ENCODE measurements around the gene CCDC158.

CCDC158 gene

DNA sequence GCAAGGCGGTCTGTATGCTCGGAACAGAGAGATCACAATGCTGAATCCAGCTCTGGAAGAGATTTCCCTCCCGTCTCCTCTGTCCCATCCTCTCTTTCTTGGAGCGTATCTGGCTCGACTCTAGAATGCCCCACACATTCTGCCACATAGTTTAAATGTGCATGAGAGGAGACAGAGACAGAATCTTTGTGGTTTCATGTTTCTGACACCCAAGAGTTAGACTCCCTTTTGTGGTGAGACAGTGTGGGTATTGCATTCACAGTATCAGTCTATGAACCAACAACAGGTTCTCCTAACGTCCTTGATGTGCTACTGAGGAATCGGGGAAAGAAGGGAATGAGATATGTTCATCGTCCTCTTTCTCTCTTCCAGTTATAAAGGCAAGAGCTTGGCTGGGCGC lies 144.1 kb downstream of the CCDC158 start:
- no peak overlapping the region for H3K18ac ChIP-seq (ENCODE audit: low read length)
- H2BK12ac ChIP-seq (ENCODE audit: low read length), result no peak overlapping the region
- H3K14ac ChIP-seq (ENCODE audit: low read length), result no peak overlapping the region
- no peak overlapping the region for H3K27ac ChIP-seq (replicated peaks; ENCODE audit: low read length)
- H2AFZ ChIP-seq (ENCODE audit: low read length), result no peak overlapping the region
- no peak for DNase-seq (ENCODE audit: low spot score)
- H4K91ac ChIP-seq (ENCODE audit: low read depth, low read length, poor library complexity), result no peak overlapping the region
- no peaks in the 10 kb centered on the region for H3K79me1 ChIP-seq (ENCODE audit: low read depth, low read length)
- no peaks in the 10 kb centered on the region for H3K9me3 ChIP-seq (replicated peaks in 1 of 2; ENCODE audit: control insufficient read depth in 2 of 2, insufficient read depth in 1 of 2, low read depth in 1 of 2, low read length in 2 of 2)
- no peak overlapping the region for H4K8ac ChIP-seq (ENCODE audit: low read depth, low read length)
- H3K4ac ChIP-seq (ENCODE audit: low read length), result no peak overlapping the region
- H3K4me1 ChIP-seq (ENCODE audit: control insufficient read depth in 2 of 2, insufficient read depth in 1 of 2, low read depth in 1 of 2, low read length in 2 of 2), result peaks cover 6 to 10% of the 10 kb centered on the region in 2 donors
- no peaks in the 10 kb centered on the region for H3K27me3 ChIP-seq (ENCODE audit: control insufficient read depth in 3 of 3, insufficient read depth in 3 of 3, low read depth in 1 of 3, low read length in 3 of 3)
- H3K4me2 ChIP-seq (ENCODE audit: insufficient read depth, low read length, poor library complexity, severe bottlenecking), result no peak overlapping the region
- H3K9ac ChIP-seq (ENCODE audit: low read depth, low read length, poor library complexity), result no peak overlapping the region
- no peak overlapping the region for H2BK120ac ChIP-seq (ENCODE audit: low read depth, low read length)
- H3K36me3 ChIP-seq (replicated peaks in 1 of 2; ENCODE audit: control insufficient read depth in 2 of 2, insufficient read depth in 2 of 2, low read length in 2 of 2), result no peaks in the 10 kb centered on the region
- no peak overlapping the region for H2BK5ac ChIP-seq (ENCODE audit: low read length)
- H2AK5ac ChIP-seq (ENCODE audit: low read depth, low read length), result no peak overlapping the region
- no peak overlapping the region for H2BK15ac ChIP-seq (ENCODE audit: low read length)
- H3K23ac ChIP-seq (ENCODE audit: low read depth, low read length, poor library complexity), result no peak overlapping the region
- WGBS, 2 donors (ENCODE audit: extremely low coverage in 2 of 2, insufficient read length in 2 of 2, insufficient replicate concordance in 1 of 2), result no CpG with 5 or more reads among the region's 9 CpGs
- H3K4me3 ChIP-seq (ENCODE audit: low read length in 2 of 2), result no peak overlapping the region

DNA sequence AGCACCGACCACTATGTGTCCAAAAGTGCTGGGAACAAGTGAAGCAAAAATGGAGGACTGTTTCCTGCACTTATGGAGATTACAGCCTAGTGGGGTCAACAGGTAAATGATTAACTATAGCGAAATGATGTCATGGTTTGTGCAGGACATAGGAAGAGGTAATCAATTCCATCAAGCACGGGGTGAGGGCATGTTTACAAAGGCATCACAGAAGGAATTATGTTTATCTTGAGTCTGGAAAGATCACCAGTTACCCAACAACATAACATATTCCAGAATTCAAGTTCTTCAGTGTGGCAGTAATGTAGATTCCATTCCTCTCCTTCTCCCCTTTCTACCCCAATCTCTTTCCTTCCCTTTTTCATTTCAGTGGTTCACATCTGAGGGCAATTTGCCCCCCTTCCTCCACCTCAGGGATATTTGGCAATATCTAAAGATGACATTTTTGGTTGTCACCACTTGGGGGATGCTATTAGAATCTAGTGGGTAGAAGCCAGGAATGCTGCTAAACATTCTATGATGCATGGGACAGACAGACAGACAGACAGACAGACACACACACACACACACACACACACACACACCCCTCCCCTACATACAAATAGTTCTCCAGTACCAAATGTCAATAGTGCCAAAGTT lies 145.3 kb downstream of the CCDC158 start:
- Histone ChIP-seq H3K79me1 (ENCODE audit: low read depth, low read length) (no peaks in the 10 kb centered on the region), H2AFZ (ENCODE audit: low read length) (no peak overlapping the region), H2BK120ac (ENCODE audit: low read depth, low read length) (no peak overlapping the region), H2BK5ac (ENCODE audit: low read length) (no peak overlapping the region), H3K4me3 (ENCODE audit: low read length in 2 of 2) (no peak overlapping the region), H3K18ac (ENCODE audit: low read length) (no peak overlapping the region), H3K4me1 (ENCODE audit: control insufficient read depth in 2 of 2, insufficient read depth in 1 of 2, low read depth in 1 of 2, low read length in 2 of 2) (peaks cover 4 to 6% of the 10 kb centered on the region in 2 donors), H3K4ac (ENCODE audit: low read length) (no peak overlapping the region), H2AK5ac (ENCODE audit: low read depth, low read length) (no peak overlapping the region), H3K14ac (ENCODE audit: low read length) (no peak overlapping the region), H4K91ac (ENCODE audit: low read depth, low read length, poor library complexity) (no peak overlapping the region), H4K8ac (ENCODE audit: low read depth, low read length) (no peak overlapping the region), H3K27ac (replicated peaks; ENCODE audit: low read length) (no peak overlapping the region), H3K9me3 (replicated peaks in 1 of 2; ENCODE audit: control insufficient read depth in 2 of 2, insufficient read depth in 1 of 2, low read depth in 1 of 2, low read length in 2 of 2) (no peaks in the 10 kb centered on the region), H3K27me3 (ENCODE audit: control insufficient read depth in 3 of 3, insufficient read depth in 3 of 3, low read depth in 1 of 3, low read length in 3 of 3) (no peaks in the 10 kb centered on the region), H2BK12ac (ENCODE audit: low read length) (no peak overlapping the region), H3K9ac (ENCODE audit: low read depth, low read length, poor library complexity) (no peak overlapping the region), H3K36me3 (replicated peaks in 1 of 2; ENCODE audit: control insufficient read depth in 2 of 2, insufficient read depth in 2 of 2, low read length in 2 of 2) (no peaks in the 10 kb centered on the region), H3K4me2 (ENCODE audit: insufficient read depth, low read length, poor library complexity, severe bottlenecking) (no peak overlapping the region), H3K23ac (ENCODE audit: low read depth, low read length, poor library complexity) (no peak overlapping the region), H2BK15ac (ENCODE audit: low read length) (no peak overlapping the region)
- no CpG with 5 or more reads among the region's 3 CpGs for WGBS, 2 donors (ENCODE audit: extremely low coverage in 2 of 2, insufficient read length in 2 of 2, insufficient replicate concordance in 1 of 2)
- no peak for DNase-seq (ENCODE audit: low spot score)

- Histone ChIP-seq H2BK12ac (ENCODE audit: low read length) (no peak overlapping the region), H3K18ac (ENCODE audit: low read length) (no peak overlapping the region), H3K4me3 (ENCODE audit: low read length in 2 of 2) (no peak overlapping the region), H3K9ac (ENCODE audit: low read depth, low read length, poor library complexity) (no peak overlapping the region), H3K23ac (ENCODE audit: low read depth, low read length, poor library complexity) (no peak overlapping the region), H4K91ac (ENCODE audit: low read depth, low read length, poor library complexity) (no peak overlapping the region), H2BK5ac (ENCODE audit: low read length) (no peak overlapping the region), H3K9me3 (replicated peaks in 1 of 2; ENCODE audit: control insufficient read depth in 2 of 2, insufficient read depth in 1 of 2, low read depth in 1 of 2, low read length in 2 of 2) (no peaks in the 10 kb centered on the region), H2BK15ac (ENCODE audit: low read length) (no peak overlapping the region), H4K8ac (ENCODE audit: low read depth, low read length) (no peak overlapping the region), H2BK120ac (ENCODE audit: low read depth, low read length) (no peak overlapping the region), H3K27me3 (ENCODE audit: control insufficient read depth in 3 of 3, insufficient read depth in 3 of 3, low read depth in 1 of 3, low read length in 3 of 3) (no peaks in the 10 kb centered on the region), H3K14ac (ENCODE audit: low read length) (no peak overlapping the region), H2AK5ac (ENCODE audit: low read depth, low read length) (no peak overlapping the region), H3K4me1 (ENCODE audit: control insufficient read depth in 2 of 2, insufficient read depth in 1 of 2, low read depth in 1 of 2, low read length in 2 of 2) (no peaks in the 10 kb centered on the region), H3K36me3 (replicated peaks in 1 of 2; ENCODE audit: control insufficient read depth in 2 of 2, insufficient read depth in 2 of 2, low read length in 2 of 2) (no peaks in the 10 kb centered on the region), H2AFZ (ENCODE audit: low read length) (no peak overlapping the region), H3K4ac (ENCODE audit: low read length) (no peak overlapping the region), H3K27ac (replicated peaks; ENCODE audit: low read length) (no peak overlapping the region), H3K79me1 (ENCODE audit: low read depth, low read length) (no peaks in the 10 kb centered on the region), H3K4me2 (ENCODE audit: insufficient read depth, low read length, poor library complexity, severe bottlenecking) (no peak overlapping the region)
- DNase-seq (ENCODE audit: low spot score), result no peak
- WGBS, 2 donors (ENCODE audit: extremely low coverage in 2 of 2, insufficient read length in 2 of 2, insufficient replicate concordance in 1 of 2), result no CpG with 5 or more reads among the region's 5 CpGs
These were observed 147.9 kb downstream of the CCDC158 start for GRCh38 chr4:76272999-76273398.

- Histone ChIP-seq H2BK15ac (ENCODE audit: low read length) (no peak overlapping the region), H3K4me3 (ENCODE audit: low read length in 2 of 2) (no peak overlapping the region), H3K4me1 (ENCODE audit: control insufficient read depth in 2 of 2, insufficient read depth in 1 of 2, low read depth in 1 of 2, low read length in 2 of 2) (no peaks in the 10 kb centered on the region), H3K14ac (ENCODE audit: low read length) (no peak overlapping the region), H3K18ac (ENCODE audit: low read length) (no peak overlapping the region), H3K9ac (ENCODE audit: low read depth, low read length, poor library complexity) (no peak overlapping the region), H2AK5ac (ENCODE audit: low read depth, low read length) (no peak overlapping the region), H3K27me3 (ENCODE audit: control insufficient read depth in 3 of 3, insufficient read depth in 3 of 3, low read depth in 1 of 3, low read length in 3 of 3) (no peaks in the 10 kb centered on the region), H2BK5ac (ENCODE audit: low read length) (no peak overlapping the region), H3K27ac (replicated peaks; ENCODE audit: low read length) (no peak overlapping the region), H3K23ac (ENCODE audit: low read depth, low read length, poor library complexity) (no peak overlapping the region), H2BK120ac (ENCODE audit: low read depth, low read length) (no peak overlapping the region), H4K8ac (ENCODE audit: low read depth, low read length) (no peak overlapping the region), H3K4me2 (ENCODE audit: insufficient read depth, low read length, poor library complexity, severe bottlenecking) (no peak overlapping the region), H3K4ac (ENCODE audit: low read length) (no peak overlapping the region), H2AFZ (ENCODE audit: low read length) (no peak overlapping the region), H4K91ac (ENCODE audit: low read depth, low read length, poor library complexity) (no peak overlapping the region), H3K79me1 (ENCODE audit: low read depth, low read length) (no peaks in the 10 kb centered on the region), H2BK12ac (ENCODE audit: low read length) (no peak overlapping the region), H3K36me3 (replicated peaks in 1 of 2; ENCODE audit: control insufficient read depth in 2 of 2, insufficient read depth in 2 of 2, low read length in 2 of 2) (no peaks in the 10 kb centered on the region), H3K9me3 (replicated peaks in 1 of 2; ENCODE audit: control insufficient read depth in 2 of 2, insufficient read depth in 1 of 2, low read depth in 1 of 2, low read length in 2 of 2) (no peaks in the 10 kb centered on the region)
- no peak for DNase-seq (ENCODE audit: low spot score)
- no CpG with 5 or more reads among the region's 1 CpG for WGBS, 2 donors (ENCODE audit: extremely low coverage in 2 of 2, insufficient read length in 2 of 2, insufficient replicate concordance in 1 of 2)
These were observed 148.4 kb downstream of the CCDC158 start for GRCh38 chr4:76272582-76272981.
